Activated CD8-positive, alpha-beta memory T cell treated with anti-CD3 and anti-CD28 coated beads, Interleukin-2, amount 50 U/mL, for 24 hours (primary cell): Measurements from ENCODE around the gene ZNF776.
"Not testable (repeated sequence)": the region's sequence is repeated elsewhere in the genome, so short reads cannot be mapped to it uniquely, and the experiment has no call there.

Experiments used
- DNase-seq: peaks from one replicate; pipeline ENCODE4 v3.0.0-alpha.2; 2020; ENCODE audit errors: extremely low read depth

The ZNF776 gene

GRCh38 chr19:57778336-57778735, 31.7 kb downstream of the ZNF776 start:
- no peak for DNase-seq

DNA sequence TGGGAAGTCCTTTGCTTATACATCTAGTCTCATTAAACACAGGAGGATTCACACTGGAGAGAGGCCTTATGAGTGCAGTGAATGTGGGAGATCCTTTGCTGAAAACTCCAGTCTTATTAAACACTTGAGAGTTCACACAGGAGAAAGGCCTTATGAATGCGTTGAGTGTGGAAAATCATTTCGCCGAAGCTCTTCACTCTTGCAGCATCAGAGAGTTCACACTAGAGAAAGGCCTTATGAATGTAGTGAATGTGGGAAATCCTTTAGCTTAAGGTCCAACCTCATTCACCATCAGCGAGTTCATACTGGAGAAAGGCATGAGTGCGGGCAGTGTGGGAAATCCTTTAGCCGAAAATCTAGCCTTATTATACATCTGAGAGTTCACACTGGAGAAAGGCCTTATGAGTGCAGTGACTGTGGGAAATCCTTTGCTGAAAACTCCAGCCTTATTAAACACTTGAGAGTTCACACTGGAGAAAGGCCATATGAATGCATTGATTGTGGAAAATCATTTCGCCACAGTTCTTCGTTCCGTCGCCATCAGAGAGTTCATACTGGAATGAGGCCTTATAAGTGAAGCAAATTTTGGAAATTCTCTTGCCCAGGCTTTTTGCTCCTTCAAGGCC, 32.7 kb downstream of the ZNF776 start:
- DNase-seq: no peak

GRCh38 chr19:57786286-57786685, 39.7 kb downstream of the ZNF776 start:
- DNase-seq: no peak

- no peak for DNase-seq
Observed at GRCh38 chr19:57786906-57787305, 40.3 kb downstream of the ZNF776 start.

DNA sequence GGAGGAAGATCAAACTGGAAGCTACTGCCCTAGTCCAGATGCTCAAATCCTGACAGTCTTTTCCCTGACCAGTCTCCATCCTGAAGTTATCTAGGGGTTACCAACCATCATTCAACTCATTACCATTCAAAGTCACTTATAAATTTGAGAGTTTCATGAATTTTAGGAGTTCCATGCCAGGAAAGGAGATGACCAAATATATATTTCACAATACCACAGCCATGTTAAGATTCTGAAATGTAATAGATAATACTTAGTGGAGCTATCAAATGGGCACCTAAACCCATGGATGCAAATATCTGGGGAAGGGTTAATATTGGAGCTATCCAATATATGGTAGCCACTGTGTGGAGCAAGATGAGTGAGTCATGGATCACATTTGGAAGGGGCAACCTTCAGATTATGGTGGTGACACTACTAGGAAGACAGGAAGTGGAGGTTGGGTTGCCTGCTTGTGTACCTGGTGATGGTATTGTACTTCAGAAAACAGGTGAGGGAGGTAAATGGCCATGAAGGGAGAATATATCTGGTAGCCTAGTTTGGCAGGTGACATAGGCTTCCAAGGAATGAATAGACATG, 41.6 kb downstream of the ZNF776 start:
- no peak for DNase-seq

DNA sequence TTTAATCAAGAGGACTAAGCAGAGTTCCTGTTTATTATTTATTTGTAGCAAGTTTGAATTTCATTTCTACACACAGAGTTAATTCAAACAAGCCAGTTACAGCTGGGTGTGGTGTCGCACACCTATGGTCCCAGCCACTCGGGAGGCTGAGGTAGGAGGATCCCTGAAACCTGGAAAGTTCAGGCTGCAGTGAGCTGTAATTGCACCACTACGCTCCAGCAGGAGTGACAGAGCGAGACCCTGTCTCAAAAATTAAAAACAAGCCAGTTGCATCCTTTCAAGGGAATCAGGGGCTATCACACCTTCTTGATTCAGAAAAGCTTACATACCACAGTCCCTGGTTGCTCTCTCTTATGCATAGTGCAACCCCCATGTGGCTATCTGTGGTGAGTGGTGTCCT, 42.7 kb downstream of the ZNF776 start:
- no peak for DNase-seq

DNA sequence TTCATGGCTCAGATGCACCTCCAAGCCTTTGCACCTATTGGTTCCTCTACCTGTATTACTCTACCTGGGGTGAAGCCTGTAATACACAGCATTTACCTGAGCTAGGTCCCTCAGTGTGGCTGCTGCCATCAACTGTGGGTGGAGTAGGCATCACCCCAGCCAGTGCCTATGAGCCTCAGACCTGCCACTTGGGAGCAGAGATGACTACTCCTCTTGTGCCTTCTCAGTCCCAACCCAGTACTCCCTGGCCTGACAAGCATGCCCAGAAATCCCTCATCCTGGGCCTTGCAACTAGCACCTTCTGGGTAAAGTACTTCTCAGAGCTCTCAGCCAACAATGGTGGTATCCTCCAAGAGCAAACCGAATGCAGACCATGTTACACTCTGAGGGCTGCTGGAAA, 50.0 kb downstream of the ZNF776 start:
- not testable (repeated sequence) for DNase-seq

GRCh38 chr19:57800696-57801095, 54.1 kb downstream of the ZNF776 start:
- no peak for DNase-seq

GRCh38 chr19:57802269-57802668, 55.7 kb downstream of the ZNF776 start:
- DNase-seq: no peak

DNA sequence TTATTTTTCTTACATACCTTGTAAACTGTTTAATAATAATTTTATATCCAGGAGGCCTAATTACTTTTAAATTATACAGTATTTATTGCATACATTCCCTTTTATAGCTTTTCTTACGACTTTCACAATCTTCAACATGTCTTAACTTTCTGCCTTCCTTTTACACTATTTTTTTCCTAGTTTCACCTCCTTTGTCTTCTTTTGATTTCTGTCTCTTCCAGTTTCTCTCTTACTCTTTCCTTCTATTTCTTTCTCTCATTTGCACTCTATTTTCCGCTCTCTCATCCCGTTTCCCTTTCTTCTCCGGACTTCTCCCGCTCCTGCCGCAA, 56.6 kb downstream of the ZNF776 start:
- no peak for DNase-seq

GRCh38 chr19:57803594-57804325, 57.1 kb downstream of the ZNF776 start:
- DNase-seq: no peak

DNA sequence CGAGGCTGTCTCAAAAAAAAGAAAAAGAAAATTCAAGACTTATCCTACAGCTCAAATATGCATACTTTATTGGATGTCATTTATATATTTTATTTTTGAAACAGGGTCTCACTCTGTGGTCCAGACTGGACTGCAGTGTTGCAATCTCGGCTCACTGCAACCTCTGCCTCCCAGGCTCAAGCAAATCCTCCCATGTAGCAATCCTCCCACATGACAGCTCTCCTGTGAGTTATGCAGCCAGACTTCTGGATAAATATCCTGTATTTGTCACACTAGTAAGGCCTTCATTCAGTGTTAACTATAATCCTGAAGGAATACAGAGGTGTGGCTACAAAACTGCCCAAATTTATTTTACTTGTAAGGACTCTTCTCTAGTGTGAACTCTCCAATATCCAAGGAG, 60.9 kb downstream of the ZNF776 start:
- DNase-seq: no peak
